SU-DHL-6 (cell line): Measurements from ENCODE around the gene A2ML1.

Experiments
- H2AFZ ChIP-seq: fragments of 200-600 bp; sonication (generic); 2 replicates; pipeline ENCODE4 v1.6.1; 2014; ENCODE audit warnings: low read depth, mild to moderate bottlenecking, moderate library complexity, mixed read lengths, antibody characterized with exemption, low read length; ENCODE audit not compliant: severe bottlenecking
- H3F3A ChIP-seq: fragments of 200-600 bp; shearing (Covaris generic); 2 replicates; pipeline ENCODE4 v1.6.0; 2016; ENCODE audit warnings: antibody characterized with exemption, mild to moderate bottlenecking; ENCODE audit not compliant: insufficient read depth
- H3K27ac ChIP-seq: fragments of 200-600 bp; sonication (generic); 2 replicates; pipeline ENCODE4 v1.5.1; 2016; ENCODE audit warnings: low read depth, mild to moderate bottlenecking, low read length, moderate library complexity, mixed read lengths
- H3K27me3 ChIP-seq: fragments of 200-600 bp; sonication (generic), shearing (Covaris generic); 2 replicates; pipeline ENCODE4 v1.6.0; 2014; ENCODE audit warnings: mild to moderate bottlenecking, low read length
- H3K36me3 ChIP-seq: fragments of 200-600 bp; sonication (generic); 2 replicates; pipeline ENCODE4 v1.6.1; 2014; ENCODE audit warnings: mild to moderate bottlenecking, low read length, mixed read lengths
- H3K4me2 ChIP-seq: fragments of 300-600, 200-600 bp; shearing (Covaris generic), sonication (generic); 2 replicates; pipeline ENCODE4 v1.6.0; 2014; ENCODE audit warnings: low read length, low read depth, mild to moderate bottlenecking; ENCODE audit not compliant: poor library complexity, severe bottlenecking
- H3K4me3 ChIP-seq: fragments of 200-600 bp; sonication (generic); 2 replicates; pipeline ENCODE4 v1.5.1; 2014; ENCODE audit warnings: antibody characterized with exemption, low read length, mild to moderate bottlenecking, mixed read lengths; ENCODE audit not compliant: insufficient read depth, poor library complexity, severe bottlenecking
- H3K79me2 ChIP-seq: fragments of 200-600 bp; sonication (generic); 2 replicates; pipeline ENCODE4 v1.6.1; 2014; ENCODE audit warnings: mild to moderate bottlenecking, low read length, moderate library complexity; ENCODE audit not compliant: insufficient read depth
- H3K9ac ChIP-seq: fragments of 200-600 bp; sonication (generic); 2 replicates; pipeline ENCODE4 v1.7.0; 2014; ENCODE audit warnings: mild to moderate bottlenecking, low read length
- H3K9me2 ChIP-seq: fragments of 200-600 bp; sonication (generic); replicated peaks from 2 replicates; pipeline ENCODE4 v1.6.1; 2014; ENCODE audit warnings: low read length; ENCODE audit not compliant: insufficient read depth
- H3K9me3 ChIP-seq: fragments of 200-600 bp; sonication (generic); 2 replicates; pipeline ENCODE4 v1.6.1; 2014; ENCODE audit warnings: low read length, mixed read lengths; ENCODE audit not compliant: insufficient read depth
- H4K20me1 ChIP-seq: fragments of 200-600 bp; sonication (generic); 2 replicates; pipeline ENCODE4 v1.6.1; 2014; ENCODE audit warnings: low read depth, mild to moderate bottlenecking, antibody characterized with exemption, low read length, moderate library complexity, mixed read lengths
- CTCF ChIP-seq: fragments of 200-600 bp; sonication (generic); IDR thresholded peaks from one replicate; pipeline ENCODE4 v1.5.1; 2017; ENCODE audit warnings: antibody characterized with exemption, mild to moderate bottlenecking, low read length, moderate library complexity; ENCODE audit not compliant: insufficient read depth, poor library complexity, severe bottlenecking
- EZH2phosphoT487 ChIP-seq: fragments of 200-600 bp; sonication (generic), shearing (Covaris generic); conservative IDR thresholded peaks from 2 replicates; pipeline ENCODE4 v1.6.1; 2018; ENCODE audit warnings: mild to moderate bottlenecking, antibody characterized with exemption, low read length, moderate library complexity, mixed read lengths

A2ML1 gene

GRCh38 chr12:8822298-8822697 lies at the start of gene A2ML1:
Gene A2ML1 (plus strand): TSS chr12:8822621. CDS start chr12:8822652, 31 bp downstream.
- TF ChIP-seq CTCF (no peak), EZH2phosphoT487 (no peak)
- Histone ChIP-seq H3K27ac (no peak within 1 kb of the TSS), H3K9ac (no peak within 1 kb of the TSS)

GRCh38 chr12:8773461-8773860 lies 49.0 kb upstream of the A2ML1 start:
- Histone ChIP-seq H3K9me2 (no peaks in the 10 kb centered on the region), H2AFZ (no peak overlapping the region), H4K20me1 (no peaks in the 10 kb centered on the region), H3K27me3 (no peaks in the 10 kb centered on the region), H3K9ac (no peak overlapping the region), H3K4me2 (no peak overlapping the region), H3K9me3 (no peaks in the 10 kb centered on the region), H3K27ac (no peak overlapping the region), H3F3A (no peaks in the 10 kb centered on the region), H3K36me3 (no peaks in the 10 kb centered on the region; the same call in 1 of the 2 replicates), H3K4me3 (no peak overlapping the region), H3K79me2 (no peaks in the 10 kb centered on the region)
- no peak for TF ChIP-seq EZH2phosphoT487
- TF ChIP-seq CTCF = no peak

More at GRCh38 chr12:8822298-8822697, at the start of gene A2ML1:
- H3K9me3 ChIP-seq = no peaks in the 10 kb centered on the region
- H3F3A ChIP-seq = no peaks in the 10 kb centered on the region
- H3K36me3 ChIP-seq = no peaks in the 10 kb centered on the region
- H2AFZ ChIP-seq = no peak within 1 kb of the TSS
- no peak within 1 kb of the TSS for H3K4me2 ChIP-seq
- H4K20me1 ChIP-seq = no peaks in the 10 kb centered on the region
- no peaks in the 10 kb centered on the region for H3K27me3 ChIP-seq
- no peak within 1 kb of the TSS for H3K4me3 ChIP-seq
- no peaks in the 10 kb centered on the region for H3K79me2 ChIP-seq
- H3K9me2 ChIP-seq = no peaks in the 10 kb centered on the region

- Histone ChIP-seq H3K27ac (no peak overlapping the region), H3K27me3 (no peaks in the 10 kb centered on the region), H3F3A (no peaks in the 10 kb centered on the region), H3K4me3 (no peak overlapping the region), H2AFZ (no peak overlapping the region), H3K4me2 (no peak overlapping the region), H3K9me3 (no peaks in the 10 kb centered on the region), H3K9ac (no peak overlapping the region), H3K79me2 (no peaks in the 10 kb centered on the region), H3K9me2 (no peaks in the 10 kb centered on the region), H4K20me1 (no peaks in the 10 kb centered on the region), H3K36me3 (no peaks in the 10 kb centered on the region; the same call in 1 of the 2 replicates)
- TF ChIP-seq EZH2phosphoT487 (no peak), CTCF (no peak)
Measured at GRCh38 chr12:8779281-8779680, 43.1 kb upstream of the A2ML1 start.

- H4K20me1 ChIP-seq = no peaks in the 10 kb centered on the region
- H3K4me3 ChIP-seq = no peak overlapping the region
- no peaks in the 10 kb centered on the region; the same call in 1 of the 2 replicates for H3K36me3 ChIP-seq
- no peaks in the 10 kb centered on the region for H3K9me2 ChIP-seq
- TF ChIP-seq CTCF (no peak), EZH2phosphoT487 (no peak)
- H2AFZ ChIP-seq = no peak overlapping the region
- no peaks in the 10 kb centered on the region for H3F3A ChIP-seq
- no peak overlapping the region for H3K9ac ChIP-seq
- no peak overlapping the region for H3K4me2 ChIP-seq
- no peak overlapping the region for H3K27ac ChIP-seq
- no peaks in the 10 kb centered on the region for H3K79me2 ChIP-seq
- no peaks in the 10 kb centered on the region for H3K27me3 ChIP-seq
- no peaks in the 10 kb centered on the region for H3K9me3 ChIP-seq
Measured at GRCh38 chr12:8779862-8780261, 42.6 kb upstream of the A2ML1 start.
